Activated CD4-positive, alpha-beta T cell treated with anti-CD3 and anti-CD28 coated beads for 36 hours (primary cell): ENCODE measurements around the gene ADCY1. TPM values are rescaled to one million over a fixed set of nuclear protein-coding genes. Genes with fewer than 3 reads are reported as not detected.

Experiments used
- ATAC-seq: fragments of 200-7000 bp; cut with Tn5 transposase; one replicate; pipeline ENCODE4 v1.10.0; 2021; ENCODE audit warnings: mild to moderate bottlenecking, moderate library complexity
- CTCF ChIA-PET: fragments of 350-600 bp; sonication (Branson Sonifier 250); formaldehyde crosslinking; loops from one replicate; lab custom pipeline; 2021; ENCODE audit warnings: antibody characterized with exemption; lab: Charles Lee
- POLR2A ChIA-PET: fragments of 350-600 bp; sonication (Branson Sonifier 250); formaldehyde crosslinking; loops from one replicate; lab custom pipeline; 2021; ENCODE audit warnings: antibody characterized with exemption, inconsistent platforms; lab: Charles Lee
- DNase-seq: peaks from one replicate; pipeline ENCODE4 v3.0.0-alpha.2; 2020
- H3K27ac Mint-ChIP-seq: one replicate; pipeline ENCODE4 v1.8.0; 2021; ENCODE audit warnings: mixed read lengths
- H3K27me3 Mint-ChIP-seq: one replicate; pipeline ENCODE4 v1.8.0; 2021; ENCODE audit warnings: mixed read lengths
- H3K36me3 Mint-ChIP-seq: one replicate; pipeline ENCODE4 v1.8.0; 2021; ENCODE audit warnings: low read depth, mixed read lengths
- H3K4me1 Mint-ChIP-seq: one replicate; pipeline ENCODE4 v1.8.0; 2021; ENCODE audit warnings: mixed read lengths
- H3K4me3 Mint-ChIP-seq: one replicate; pipeline ENCODE4 v1.8.0; 2021; ENCODE audit warnings: mild to moderate bottlenecking, moderate library complexity, mixed read lengths
- H3K9me3 Mint-ChIP-seq: one replicate; pipeline ENCODE4 v1.8.0; 2021; ENCODE audit warnings: low read depth, mixed read lengths
- intact Hi-C, 2 experiments: fragments of 100-400 bp; cut with DNase I in 1 of 2; cut with micrococcal nuclease in 1 of 2; formaldehyde crosslinking; loops; one replicate each; pipeline versions ENCODE4 v1.14.2 to v1.15.1; 2022 to 2024; cut with DNase I, micrococcal nuclease
- total RNA-seq, 2 experiments: library from RNA; stranded (reverse); gene quantifications; one replicate each; pipeline ENCODE4 v1.2.3, GENCODE V29; 2021

Gene ADCY1
- total RNA-seq, 2 experiments from 2014 or later: 0.82 to 1.2 TPM

DNA sequence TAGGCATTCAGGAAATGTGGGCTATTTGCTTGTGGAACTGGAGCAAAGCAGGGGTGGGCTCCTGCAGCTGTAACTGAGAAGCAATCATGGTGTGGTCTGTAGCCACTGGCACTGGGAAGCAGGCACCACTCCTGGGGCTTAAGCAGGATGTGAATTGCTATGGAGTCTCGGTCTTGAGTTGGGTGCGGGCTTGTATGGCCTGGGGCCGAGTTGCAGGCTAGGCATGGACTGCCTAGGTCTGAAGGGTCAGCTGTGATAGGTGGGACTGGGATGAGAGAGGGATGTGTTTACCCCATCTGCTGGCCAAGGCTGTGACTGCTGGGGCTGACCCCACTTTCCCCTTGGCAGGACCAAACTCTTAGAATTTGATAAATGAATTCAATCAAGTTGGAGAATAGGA, 43.0 kb downstream of the ADCY1 start:
- no peak for ATAC-seq
- Mint-ChIP-seq H3K27ac (no peak overlapping the region), H3K36me3 (peaks cover 2% of the 10 kb centered on the region), H3K4me1 (no peaks in the 10 kb centered on the region), H3K27me3 (peaks cover 2% of the 10 kb centered on the region), H3K9me3 (peaks cover 32% of the 10 kb centered on the region), H3K4me3 (no peak overlapping the region)
- DNase-seq: no peak
- CTCF ChIA-PET: no interaction called here
- POLR2A ChIA-PET: interaction anchor here (0.6 kb wide), 1 partner anchor 614 kb away, joined by 3 read pairs; no protein-coding TSS in a partner anchor
- intact Hi-C loops: no loop called here

- intact Hi-C loops: no loop called here
- ATAC-seq: no peak
- no peak for DNase-seq
- Mint-ChIP-seq H3K36me3 (no peaks in the 10 kb centered on the region), H3K9me3 (peaks cover 11% of the 10 kb centered on the region), H3K27ac (no peak overlapping the region), H3K4me1 (no peaks in the 10 kb centered on the region), H3K4me3 (no peak overlapping the region), H3K27me3 (peaks cover 9% of the 10 kb centered on the region)
- CTCF ChIA-PET: no interaction called here
- POLR2A ChIA-PET: no interaction called here
These were observed 47.9 kb downstream of the ADCY1 start for GRCh38 chr7:45622058-45622457.

- DNase-seq (no peak), ATAC-seq (no peak)
- Mint-ChIP-seq H3K27ac (no peak overlapping the region), H3K36me3 (no peaks in the 10 kb centered on the region), H3K9me3 (peaks cover 8% of the 10 kb centered on the region), H3K4me1 (no peaks in the 10 kb centered on the region), H3K27me3 (peaks cover 7% of the 10 kb centered on the region), H3K4me3 (no peak overlapping the region)
- POLR2A ChIA-PET: no interaction called here
- CTCF ChIA-PET: no interaction called here
- intact Hi-C loops: no loop called here
These were observed 49.0 kb downstream of the ADCY1 start for GRCh38 chr7:45623157-45623556.

- DNase-seq (no peak), ATAC-seq (no peak)
- ChIA-PET CTCF (no interaction called here), POLR2A (no interaction called here)
- H3K36me3 Mint-ChIP-seq: no peaks in the 10 kb centered on the region
- H3K4me3 Mint-ChIP-seq: no peak overlapping the region
- H3K27ac Mint-ChIP-seq: no peak overlapping the region
- H3K9me3 Mint-ChIP-seq: peaks cover 8% of the 10 kb centered on the region
- intact Hi-C loops: no loop called here
- peaks cover 7% of the 10 kb centered on the region for H3K27me3 Mint-ChIP-seq
- no peaks in the 10 kb centered on the region for H3K4me1 Mint-ChIP-seq
These were observed 49.7 kb downstream of the ADCY1 start for GRCh38 chr7:45623740-45624391.

DNA sequence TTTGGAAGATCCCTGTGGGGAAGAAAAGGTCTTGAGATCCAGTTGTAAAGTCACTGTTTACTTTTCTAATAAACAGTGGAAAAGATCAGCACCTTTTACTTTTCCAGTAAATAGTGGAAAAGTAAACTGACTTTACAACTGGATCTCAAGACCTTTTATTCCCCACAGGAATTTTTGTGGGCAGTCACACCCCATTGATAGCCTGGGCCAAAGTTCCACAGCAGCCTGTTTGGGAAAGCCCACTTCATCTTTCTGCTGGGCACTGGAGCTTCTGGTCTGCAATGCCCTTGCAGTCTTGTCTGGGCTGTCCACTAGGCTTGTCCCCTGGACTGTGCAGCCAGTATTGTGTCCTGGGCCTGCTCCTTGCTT, 50.2 kb downstream of the ADCY1 start:
- intact Hi-C loops: no loop called here
- Mint-ChIP-seq H3K27me3 (peaks cover 7% of the 10 kb centered on the region), H3K9me3 (peaks cover 8% of the 10 kb centered on the region), H3K4me1 (no peaks in the 10 kb centered on the region), H3K4me3 (no peak overlapping the region), H3K36me3 (no peaks in the 10 kb centered on the region), H3K27ac (no peak overlapping the region)
- no peak for DNase-seq
- ChIA-PET CTCF (no interaction called here), POLR2A (no interaction called here)
- ATAC-seq: no peak

DNA sequence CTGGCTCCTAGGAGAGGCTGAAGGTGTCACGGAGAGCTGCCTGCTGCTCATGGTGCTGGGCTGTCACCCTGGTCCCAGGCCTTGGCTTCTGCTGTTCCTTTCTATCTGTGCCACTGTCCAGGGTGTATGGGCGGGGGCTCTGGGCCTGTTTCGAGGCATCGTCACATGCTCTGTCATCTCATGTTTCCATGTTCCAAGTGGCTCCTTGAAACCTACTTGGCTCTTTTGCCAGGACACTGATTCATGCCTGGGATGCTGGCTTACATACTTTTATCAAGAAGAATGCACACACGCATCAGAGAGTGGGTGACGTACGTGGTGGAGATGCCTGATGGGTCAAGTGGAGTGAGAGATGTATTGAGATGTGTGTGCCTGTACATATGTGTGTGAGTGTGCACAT, 50.9 kb downstream of the ADCY1 start:
- Mint-ChIP-seq H3K4me3 (no peak overlapping the region), H3K27me3 (peaks cover 7% of the 10 kb centered on the region), H3K4me1 (no peaks in the 10 kb centered on the region), H3K36me3 (no peaks in the 10 kb centered on the region), H3K27ac (no peak overlapping the region), H3K9me3 (peaks cover 8% of the 10 kb centered on the region)
- no peak for ATAC-seq
- DNase-seq: no peak
- intact Hi-C loops: no loop called here
- ChIA-PET CTCF (no interaction called here), POLR2A (no interaction called here)

GRCh38 chr7:45625714-45626440, 51.7 kb downstream of the ADCY1 start:
- H3K27me3 Mint-ChIP-seq: peaks cover 7% of the 10 kb centered on the region
- POLR2A ChIA-PET: no interaction called here
- H3K36me3 Mint-ChIP-seq: no peaks in the 10 kb centered on the region
- intact Hi-C loops: no loop called here
- ATAC-seq (no peak), DNase-seq (no peak)
- CTCF ChIA-PET: no interaction called here
- H3K4me1 Mint-ChIP-seq: no peaks in the 10 kb centered on the region
- H3K27ac Mint-ChIP-seq: no peak overlapping the region
- peaks cover 4% of the 10 kb centered on the region for H3K9me3 Mint-ChIP-seq
- no peak overlapping the region for H3K4me3 Mint-ChIP-seq

DNA sequence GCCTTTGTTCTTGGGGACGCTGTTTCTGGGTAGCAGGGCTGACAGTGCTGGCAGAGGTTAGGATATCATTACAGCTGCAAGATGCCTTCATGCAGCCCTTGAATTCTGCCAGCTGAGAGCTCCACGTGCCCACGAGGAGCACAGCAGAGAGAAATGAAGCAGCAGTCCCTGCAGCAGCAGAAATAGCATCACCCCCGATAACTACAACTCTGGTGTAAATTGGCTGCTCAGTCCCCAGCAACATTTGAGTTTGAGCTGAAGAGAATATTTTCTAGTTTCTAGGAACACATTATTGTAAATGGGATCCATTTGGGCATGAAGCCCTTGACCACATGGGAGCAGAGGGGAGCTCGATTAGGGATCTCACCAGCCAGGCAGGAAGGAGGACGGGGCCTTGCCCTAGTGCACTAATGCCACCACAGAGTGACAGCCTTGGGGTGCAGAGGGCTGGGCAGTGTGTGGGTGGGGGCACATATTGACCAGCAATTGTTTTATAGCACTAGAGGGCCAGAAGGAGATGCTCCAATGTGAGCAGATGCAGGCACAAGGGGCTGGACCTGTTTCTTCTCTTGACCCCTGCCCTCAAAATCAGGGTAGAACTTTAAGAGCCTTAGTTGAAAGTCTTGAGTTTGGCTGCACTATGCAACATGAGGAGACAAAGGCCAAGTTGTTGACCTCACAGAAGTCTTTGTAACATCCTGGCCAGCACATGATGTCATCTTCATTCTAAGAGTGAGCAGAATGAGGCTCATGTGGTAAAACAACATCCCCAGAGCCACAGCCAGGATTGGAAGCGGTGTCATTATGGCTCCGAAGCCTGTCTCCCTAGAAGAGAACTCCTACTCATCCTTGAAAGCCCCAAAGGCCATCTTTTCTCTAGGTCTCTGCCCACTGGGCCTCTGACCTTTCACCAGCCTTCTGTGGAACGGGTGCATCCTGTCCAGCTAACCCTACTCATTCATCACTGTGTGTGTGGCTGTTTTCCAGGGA, 52.6 kb downstream of the ADCY1 start:
- intact Hi-C loops: no loop called here
- H3K27me3 Mint-ChIP-seq: peaks cover 7% of the 10 kb centered on the region
- peaks cover 3% of the 10 kb centered on the region for H3K9me3 Mint-ChIP-seq
- no peaks in the 10 kb centered on the region for H3K4me1 Mint-ChIP-seq
- DNase-seq: no peak
- ATAC-seq: no peak
- ChIA-PET CTCF (no interaction called here), POLR2A (no interaction called here)
- H3K4me3 Mint-ChIP-seq: no peak overlapping the region
- no peaks in the 10 kb centered on the region for H3K36me3 Mint-ChIP-seq
- H3K27ac Mint-ChIP-seq: no peak overlapping the region

GRCh38 chr7:45627691-45628456, 53.7 kb downstream of the ADCY1 start:
- ChIA-PET POLR2A (no interaction called here), CTCF (no interaction called here)
- intact Hi-C loops: no loop called here
- Mint-ChIP-seq H3K27ac (no peak overlapping the region), H3K36me3 (no peaks in the 10 kb centered on the region), H3K4me3 (no peak overlapping the region), H3K4me1 (no peaks in the 10 kb centered on the region), H3K9me3 (peaks cover 3% of the 10 kb centered on the region), H3K27me3 (peaks cover 7% of the 10 kb centered on the region)
- DNase-seq (no peak), ATAC-seq (no peak)

GRCh38 chr7:45631569-45631968, 57.4 kb downstream of the ADCY1 start:
- Mint-ChIP-seq H3K27ac (no peak overlapping the region), H3K4me3 (no peak overlapping the region), H3K36me3 (no peaks in the 10 kb centered on the region), H3K9me3 (peaks cover 3% of the 10 kb centered on the region), H3K27me3 (peaks cover 2% of the 10 kb centered on the region), H3K4me1 (no peaks in the 10 kb centered on the region)
- ATAC-seq: no peak
- CTCF ChIA-PET: interaction anchor here (1.3 kb wide), 1 partner anchor 10 kb away, joined by 3 read pairs; no protein-coding TSS in a partner anchor
- POLR2A ChIA-PET: no interaction called here
- no peak for DNase-seq
- intact Hi-C loops: no loop called here

DNA sequence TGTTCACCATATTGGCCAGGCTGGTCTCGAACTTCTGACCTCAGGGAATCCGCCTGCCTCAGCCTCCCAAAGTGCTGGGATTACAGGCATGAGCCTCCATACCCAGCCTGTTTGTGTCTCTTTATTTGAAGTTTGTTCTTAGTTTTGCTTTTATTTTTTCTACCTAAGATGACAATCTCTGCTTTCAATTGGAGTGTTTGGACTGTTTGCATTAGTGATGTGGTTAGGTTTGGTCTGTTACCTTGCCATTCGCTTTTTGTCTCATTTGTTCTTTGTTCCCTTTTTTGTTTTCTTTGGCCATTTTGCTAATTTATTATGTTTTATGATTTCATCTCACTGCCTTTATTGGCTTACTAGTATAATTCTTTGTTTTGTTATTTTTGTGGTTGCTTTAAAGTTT, 62.6 kb downstream of the ADCY1 start:
- ChIA-PET POLR2A (no interaction called here), CTCF (no interaction called here)
- Mint-ChIP-seq H3K27me3 (peaks cover 15% of the 10 kb centered on the region), H3K27ac (no peak overlapping the region), H3K36me3 (no peaks in the 10 kb centered on the region), H3K4me1 (no peaks in the 10 kb centered on the region), H3K9me3 (no peaks in the 10 kb centered on the region), H3K4me3 (no peak overlapping the region)
- ATAC-seq (no peak), DNase-seq (no peak)
- intact Hi-C loops: no loop called here
